GM21390 (cell line): ENCODE results near the gene TNFRSF1B.

Source experiments
- ATAC-seq: cut with Tn5 transposase; IDR thresholded peaks from one replicate; pipeline ENCODE4 v1.9.1; 2021; ENCODE audit not compliant: unreplicated experiment

The TNFRSF1B gene

DNA sequence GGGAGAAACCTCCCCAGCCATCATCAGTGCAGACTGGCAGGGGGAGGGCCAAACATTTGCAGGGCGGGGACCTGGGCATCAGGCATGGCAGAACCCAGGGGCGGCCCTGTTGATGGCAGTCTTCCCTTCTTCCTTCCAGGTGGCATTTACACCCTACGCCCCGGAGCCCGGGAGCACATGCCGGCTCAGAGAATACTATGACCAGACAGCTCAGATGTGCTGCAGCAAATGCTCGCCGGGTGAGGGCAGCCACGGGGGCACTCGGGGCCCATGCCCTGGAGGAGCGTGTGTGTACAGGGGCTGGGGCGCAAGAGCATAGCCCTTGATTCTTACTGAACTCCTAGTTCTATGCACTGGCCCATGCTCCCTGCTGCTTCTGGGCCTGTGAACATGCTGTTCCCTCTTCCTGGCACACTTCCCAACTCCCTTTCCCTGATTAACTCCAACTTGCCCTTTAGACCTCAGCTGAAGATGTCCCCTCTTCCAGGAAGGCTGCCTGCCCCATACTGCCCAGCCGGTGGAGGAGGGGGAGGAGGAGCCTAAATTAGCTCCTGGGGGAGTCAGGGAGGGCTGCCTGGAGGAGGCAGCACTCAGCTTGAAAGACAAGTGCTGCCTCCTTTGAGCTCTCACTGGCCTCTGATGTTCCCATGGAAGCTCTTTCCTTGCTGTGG is 22.0 kb downstream of the TNFRSF1B start:
- ATAC-seq = no peak

DNA sequence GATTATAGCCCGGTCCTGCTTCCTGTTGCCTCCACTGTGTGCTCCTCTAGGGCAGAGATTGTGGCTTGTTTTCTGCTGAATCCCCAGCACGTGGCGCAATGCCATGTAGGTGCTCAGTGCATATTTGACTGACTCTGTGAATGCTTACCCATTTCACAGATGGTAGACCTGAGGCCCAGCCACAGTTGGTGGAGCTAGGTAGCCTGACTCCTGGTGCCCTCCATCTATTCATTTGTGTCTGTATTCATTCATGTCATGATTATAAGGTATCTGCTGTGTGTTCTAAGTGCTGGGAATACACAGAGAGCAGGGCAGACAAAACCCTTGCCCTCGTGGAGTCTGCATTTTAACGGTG is 22.5 kb downstream of the TNFRSF1B start:
- ATAC-seq = no peak

DNA sequence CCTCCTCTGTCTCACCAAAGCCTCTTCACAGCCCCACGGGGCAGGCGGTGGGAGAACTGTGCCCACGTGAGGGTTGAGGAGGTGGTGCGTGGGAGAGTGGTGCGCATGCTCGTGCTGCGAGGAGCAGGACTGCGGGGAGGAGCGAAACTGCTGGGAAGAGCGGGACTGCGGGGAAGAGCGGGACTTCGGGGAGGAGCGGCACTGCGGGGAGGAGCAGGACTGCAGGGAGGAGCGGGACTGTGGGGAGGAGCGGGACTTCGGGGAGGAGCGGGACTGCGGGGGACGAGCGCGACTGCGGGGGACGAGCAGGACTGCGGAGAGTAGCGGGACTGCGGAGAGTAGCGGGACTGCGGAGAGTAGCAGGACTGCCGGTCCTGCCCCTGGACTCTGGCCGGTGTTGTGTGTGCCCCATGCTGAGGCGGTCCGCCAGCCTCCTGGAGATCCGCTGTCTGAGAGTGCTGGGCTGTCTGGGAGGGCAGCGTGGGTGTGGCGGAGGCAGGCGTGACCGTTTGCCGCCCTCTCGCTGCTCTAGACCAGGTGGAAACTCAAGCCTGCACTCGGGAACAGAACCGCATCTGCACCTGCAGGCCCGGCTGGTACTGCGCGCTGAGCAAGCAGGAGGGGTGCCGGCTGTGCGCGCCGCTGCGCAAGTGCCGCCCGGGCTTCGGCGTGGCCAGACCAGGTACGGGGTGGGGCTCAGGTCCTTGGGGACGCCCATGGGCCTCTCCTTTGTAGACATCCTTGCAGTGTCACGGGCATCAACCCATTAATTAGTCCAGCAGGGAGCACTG is 24.6 kb downstream of the TNFRSF1B start:
- no peak for ATAC-seq

DNA sequence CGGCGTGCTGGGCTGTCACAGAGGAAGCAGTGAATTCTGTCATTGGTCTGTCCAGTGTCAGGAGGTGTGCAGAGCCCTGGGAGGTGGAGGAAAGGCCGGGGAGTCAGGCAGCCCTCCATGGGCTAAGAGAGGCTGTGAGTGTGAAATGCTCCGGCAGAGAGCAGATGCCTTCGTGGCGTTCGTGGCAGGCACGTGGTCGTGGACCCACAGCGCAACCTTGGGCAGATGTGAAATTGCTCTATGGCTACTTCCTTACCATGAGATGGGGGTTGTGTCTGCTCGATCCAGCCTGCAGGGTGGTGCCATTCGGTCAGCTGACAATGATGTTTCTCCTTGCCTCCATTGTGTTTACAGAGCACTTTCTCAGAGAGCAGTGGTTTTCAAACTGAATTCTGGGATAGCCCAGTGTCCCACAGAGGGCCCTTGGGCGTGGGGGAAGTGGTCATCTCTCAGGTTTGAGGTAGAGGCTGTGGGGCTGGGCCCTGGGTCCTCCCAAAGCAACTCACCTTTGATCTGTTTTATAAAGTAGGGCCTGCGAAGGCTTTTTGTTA is 27.9 kb downstream of the TNFRSF1B start:
- no peak for ATAC-seq

DNA sequence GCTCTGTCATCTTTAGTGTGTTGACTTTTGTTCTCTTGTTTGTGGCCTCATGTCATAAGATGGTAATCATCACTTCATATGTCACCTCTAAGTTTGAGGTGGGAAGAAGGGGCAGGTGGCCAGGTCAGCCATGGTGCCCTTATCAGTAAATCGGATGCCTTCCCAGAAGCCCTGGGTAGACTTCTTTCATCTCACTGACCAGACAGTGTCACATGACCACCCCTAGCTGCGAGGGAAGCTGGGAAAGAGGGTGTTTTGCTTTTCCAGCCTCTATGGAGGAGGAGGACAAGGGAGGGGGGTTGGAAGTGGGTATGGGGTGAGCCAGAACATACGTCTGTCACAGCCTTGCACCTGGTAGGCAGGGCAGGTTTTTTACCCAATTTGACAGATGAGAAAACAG is 28.6 kb downstream of the TNFRSF1B start:
- no peak for ATAC-seq

DNA sequence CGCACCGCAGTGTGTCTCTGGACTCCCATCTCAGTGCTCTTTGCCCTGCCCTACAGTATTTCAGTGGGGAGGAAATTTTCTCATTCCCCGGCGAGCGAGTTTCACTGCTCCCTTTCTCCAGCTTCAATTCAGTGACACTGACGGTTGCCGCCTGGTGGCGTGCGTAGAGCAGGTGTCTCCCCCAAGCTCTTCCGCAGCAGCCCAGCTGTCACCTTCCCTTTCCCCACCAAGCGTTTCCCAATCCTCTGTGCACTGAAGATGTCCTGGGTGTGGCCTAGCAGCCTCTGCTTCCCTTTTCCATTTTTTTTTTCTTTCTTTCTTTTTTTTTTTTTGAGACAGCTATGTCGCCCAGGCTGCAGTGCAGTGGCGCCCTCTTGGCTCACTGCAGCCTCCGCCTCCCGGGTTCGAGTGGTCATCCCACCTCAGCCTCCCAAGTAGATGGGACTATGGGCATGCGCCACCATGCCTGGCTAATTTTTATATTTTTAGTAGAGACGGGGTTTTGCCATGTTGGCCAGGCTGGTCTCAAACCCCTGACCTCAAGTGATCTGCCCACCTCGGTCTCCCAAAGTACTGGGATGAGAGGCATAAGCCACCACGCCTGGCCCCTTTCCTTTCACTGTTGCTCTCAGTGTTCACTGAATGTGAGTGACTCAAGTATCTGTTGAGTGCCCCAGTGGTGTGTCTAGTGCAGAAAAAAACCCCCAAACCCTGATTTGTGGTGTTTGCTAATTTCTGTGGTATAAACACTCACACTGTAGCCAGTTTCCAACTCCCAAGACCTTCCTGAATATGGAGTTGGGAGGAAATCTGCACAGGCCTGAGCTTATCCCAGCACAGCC is 30.1 kb downstream of the TNFRSF1B start:
- no peak for ATAC-seq

DNA sequence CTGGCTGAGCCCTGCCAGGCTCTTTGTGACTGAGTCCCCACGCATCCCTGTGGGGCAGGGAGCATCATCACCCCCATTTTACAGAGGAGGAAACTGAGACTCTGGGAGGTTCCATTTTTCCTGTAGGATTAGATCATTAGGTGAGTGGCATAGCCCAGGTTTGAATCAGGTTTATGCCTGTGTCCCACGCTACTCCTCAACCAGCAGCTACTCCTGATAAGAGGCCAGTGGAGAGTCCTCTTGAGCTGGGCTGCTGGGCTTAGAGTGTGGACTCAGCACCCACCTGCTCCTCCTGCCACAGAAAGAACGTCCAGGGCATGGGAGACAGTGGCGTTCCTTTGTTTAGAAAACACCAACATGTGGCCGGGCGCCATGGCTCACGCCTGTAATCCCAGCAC is 30.7 kb downstream of the TNFRSF1B start:
- no peak for ATAC-seq

DNA sequence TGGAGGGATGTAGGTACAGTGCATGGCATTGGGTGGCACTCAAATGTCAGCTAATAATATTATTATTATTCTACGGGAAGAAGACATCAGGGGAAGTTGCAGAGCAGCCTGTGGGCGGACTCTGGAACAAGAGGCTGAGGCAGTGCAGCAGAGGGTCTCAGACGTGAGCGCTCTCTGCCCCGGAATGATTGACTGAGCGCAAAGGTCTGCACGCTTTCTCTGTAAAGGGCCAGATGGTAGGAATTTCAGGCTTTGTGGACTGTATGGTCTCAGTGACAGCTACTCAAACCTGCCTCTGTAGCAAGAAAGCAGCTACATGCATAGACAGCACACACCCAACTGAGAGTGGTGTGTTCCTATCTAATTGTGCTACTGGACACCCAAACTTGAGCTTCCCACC is 33.4 kb downstream of the TNFRSF1B start:
- no peak for ATAC-seq

DNA sequence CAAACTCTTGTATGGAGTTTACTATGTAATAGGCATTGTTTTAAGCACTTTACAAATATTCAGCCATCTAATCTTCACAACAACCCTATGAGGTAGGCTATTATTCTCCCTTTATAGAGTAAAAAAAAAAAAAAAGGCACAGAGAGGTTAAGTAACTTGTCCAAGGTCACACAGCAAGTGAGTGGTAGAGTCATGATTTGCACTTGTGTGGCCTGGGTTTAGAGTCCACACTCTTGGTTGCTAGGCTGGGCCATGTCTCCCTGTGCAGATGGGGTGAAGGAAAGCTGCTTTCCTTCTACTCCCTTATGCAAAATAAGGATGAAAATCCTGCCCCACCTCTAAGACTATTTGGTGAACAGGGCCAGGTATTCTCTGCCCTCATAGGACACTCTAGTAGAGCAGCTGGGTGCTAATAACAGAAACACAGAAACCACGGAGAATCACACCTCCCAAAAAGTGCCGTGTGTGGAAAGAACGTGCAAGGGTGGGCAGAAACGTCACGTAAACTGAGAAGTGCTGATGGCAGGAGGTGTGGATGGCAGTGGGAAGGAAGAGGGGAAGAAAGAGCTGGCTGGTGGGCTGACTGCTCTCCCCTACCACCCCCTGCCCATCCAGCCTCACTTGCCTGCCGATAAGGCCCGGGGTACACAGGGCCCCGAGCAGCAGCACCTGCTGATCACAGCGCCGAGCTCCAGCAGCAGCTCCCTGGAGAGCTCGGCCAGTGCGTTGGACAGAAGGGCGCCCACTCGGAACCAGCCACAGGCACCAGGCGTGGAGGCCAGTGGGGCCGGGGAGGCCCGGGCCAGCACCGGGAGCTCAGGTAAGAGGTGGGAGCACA is 34.8 kb downstream of the TNFRSF1B start:
- no peak for ATAC-seq

DNA sequence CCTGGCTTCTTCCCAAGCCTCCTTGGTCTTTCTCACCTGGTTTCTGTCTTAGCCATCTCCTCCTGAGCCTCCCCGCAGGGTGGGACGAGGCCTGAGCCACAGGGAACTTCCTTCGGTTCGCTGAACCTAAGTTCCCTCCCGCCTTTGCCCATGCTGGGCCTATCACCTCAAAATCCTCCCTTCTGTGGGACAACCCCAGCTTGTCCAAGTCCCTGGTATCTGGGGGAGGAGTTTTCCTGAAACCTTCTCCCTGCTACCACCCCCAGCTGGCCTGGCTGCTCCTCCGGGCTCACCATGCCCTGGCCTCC is 35.4 kb downstream of the TNFRSF1B start:
- no peak for ATAC-seq

DNA sequence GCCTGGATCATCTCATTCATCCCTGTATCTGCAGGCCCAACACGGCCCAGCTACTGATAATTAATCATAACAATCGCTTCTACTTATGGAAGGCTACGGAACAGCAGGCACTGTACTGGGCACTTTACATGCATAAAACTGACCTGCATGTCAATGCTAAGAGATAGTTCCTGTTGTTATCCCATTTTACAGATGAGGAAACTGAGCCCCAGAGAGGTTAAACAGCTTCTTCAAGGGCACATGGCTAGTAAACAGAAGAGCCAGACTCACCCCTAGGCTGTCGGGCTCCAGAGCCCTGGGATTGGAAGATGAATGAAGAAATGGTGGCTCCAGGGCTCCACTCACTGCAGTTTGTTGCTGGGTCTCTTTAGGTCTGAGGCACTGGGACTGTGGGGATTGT is 35.8 kb downstream of the TNFRSF1B start:
- no peak for ATAC-seq

DNA sequence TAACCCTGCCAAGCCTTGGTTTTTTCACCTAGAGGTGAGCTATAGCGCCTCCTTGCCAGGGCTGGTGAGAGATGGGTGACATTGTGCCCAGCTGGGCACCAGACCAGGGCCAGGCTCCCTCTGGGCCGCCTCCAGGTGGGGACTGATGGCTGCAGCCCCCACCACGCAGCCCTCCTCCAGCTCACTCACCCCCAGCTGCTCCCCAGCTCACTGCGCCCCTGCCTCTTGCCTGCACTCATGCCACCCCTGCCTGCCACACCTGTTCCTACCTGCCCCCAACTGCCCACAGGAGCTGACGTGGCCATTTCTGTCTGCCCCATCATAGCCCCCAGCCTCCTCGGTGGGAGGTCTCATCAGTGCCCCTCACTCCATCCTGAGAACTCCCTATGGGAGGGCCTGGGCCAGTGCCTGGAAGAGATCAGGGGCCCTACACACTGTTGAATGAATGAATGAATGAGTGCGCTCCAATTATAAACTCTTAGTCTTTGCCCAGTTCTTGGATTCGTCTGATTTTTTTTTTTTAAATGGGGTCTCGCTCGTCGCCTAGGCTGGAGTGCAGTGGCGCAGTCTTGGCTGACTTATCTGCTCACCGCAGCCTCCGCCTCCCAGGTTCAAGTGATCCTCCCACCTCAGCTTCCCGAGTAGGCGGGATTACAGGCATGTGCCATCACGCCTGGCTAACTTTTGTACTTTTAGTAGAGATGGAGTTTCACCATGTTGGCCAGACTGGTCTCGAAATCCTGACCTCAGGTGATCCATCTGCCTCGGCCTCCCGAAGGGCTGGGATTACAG is 36.6 kb downstream of the TNFRSF1B start:
- no peak for ATAC-seq

DNA sequence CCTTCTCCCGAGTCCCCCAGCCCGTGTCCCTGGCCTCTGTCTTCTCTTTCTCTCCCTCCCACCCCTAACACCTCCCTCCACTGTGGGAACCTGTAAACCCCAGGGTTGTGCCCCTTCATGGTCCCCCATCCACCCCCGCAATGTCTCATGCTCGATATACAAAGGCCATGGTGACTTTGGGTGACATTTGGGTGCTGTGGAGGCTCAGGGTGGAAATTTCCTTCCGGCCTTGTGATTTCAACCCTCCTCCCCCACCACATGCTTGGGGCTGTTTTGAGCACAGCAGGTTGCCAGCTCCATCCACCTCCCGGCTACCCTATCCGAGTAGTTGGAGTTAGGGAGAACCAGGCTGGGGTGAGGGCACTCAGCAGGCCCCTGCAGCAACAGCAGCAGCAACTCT is 37.3 kb downstream of the TNFRSF1B start:
- ATAC-seq = no peak

DNA sequence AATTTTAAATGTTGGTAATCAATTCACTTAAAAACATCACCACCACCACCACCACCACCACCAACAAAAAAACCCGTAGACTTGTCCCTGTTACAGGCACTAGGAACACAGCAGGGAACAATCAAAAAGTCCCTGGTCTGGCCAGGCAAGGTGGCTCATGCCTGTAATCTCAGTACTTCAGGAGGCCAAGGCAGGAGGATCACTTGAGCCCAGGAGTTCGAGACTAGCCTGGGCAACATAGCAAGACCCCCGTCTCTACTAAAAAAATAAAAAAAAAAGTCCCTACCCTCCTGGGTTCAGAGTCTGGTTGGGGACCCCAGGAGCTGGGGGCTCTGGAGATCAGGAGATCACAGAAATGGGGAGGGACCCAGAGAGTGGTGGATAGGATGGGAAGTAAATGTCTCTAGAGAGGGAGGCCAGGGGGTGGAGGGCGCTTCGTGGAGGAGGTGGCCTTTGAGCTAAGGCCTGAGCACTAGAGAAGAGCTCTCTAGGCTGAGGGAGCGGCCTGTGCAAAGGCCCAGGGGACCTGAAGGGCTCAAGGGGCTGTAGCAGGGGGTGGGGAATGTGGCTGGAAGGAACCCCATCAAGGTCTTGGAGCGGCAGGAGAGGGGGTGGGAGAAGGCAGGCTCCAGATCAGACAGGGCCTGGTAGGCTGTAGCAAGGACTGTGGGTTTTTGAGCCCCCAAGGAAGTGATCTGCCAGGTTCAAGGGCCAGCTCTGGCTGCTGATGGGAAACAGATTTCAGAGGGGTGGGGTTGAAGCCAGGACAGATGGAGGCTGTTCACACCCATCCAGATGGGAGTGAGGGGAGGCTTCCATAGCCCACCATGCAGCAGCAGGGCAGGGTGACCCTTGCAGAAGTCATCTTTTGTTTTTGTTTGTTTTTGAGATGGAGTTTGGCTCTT is 38.2 kb downstream of the TNFRSF1B start:
- no peak for ATAC-seq

DNA sequence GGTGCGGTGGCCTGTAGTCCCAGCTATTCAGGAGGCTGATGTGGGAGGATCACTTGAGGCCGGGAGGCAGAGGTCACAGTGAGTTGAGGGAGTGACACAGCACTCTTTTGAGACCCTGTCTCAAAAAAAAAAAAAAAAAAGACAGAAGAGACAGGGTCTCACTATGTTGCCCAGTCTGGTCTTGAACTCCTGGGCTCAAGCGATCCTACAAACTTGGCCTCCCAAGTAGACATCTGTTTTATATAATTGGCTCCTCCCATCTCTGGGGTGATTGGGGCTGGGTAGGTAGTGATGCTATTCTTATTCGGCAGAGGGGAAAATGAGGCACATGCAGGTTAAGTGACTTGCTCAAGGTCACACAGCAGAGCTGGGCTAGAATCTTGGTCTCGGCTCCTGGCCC is 39.4 kb downstream of the TNFRSF1B start:
- ATAC-seq = no peak

DNA sequence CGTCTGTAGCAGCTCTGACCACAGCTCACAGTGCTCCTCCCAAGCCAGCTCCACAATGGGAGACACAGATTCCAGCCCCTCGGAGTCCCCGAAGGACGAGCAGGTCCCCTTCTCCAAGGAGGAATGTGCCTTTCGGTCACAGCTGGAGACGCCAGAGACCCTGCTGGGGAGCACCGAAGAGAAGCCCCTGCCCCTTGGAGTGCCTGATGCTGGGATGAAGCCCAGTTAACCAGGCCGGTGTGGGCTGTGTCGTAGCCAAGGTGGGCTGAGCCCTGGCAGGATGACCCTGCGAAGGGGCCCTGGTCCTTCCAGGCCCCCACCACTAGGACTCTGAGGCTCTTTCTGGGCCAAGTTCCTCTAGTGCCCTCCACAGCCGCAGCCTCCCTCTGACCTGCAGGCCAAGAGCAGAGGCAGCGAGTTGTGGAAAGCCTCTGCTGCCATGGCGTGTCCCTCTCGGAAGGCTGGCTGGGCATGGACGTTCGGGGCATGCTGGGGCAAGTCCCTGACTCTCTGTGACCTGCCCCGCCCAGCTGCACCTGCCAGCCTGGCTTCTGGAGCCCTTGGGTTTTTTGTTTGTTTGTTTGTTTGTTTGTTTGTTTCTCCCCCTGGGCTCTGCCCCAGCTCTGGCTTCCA is 40.1 kb downstream of the TNFRSF1B start:
- no peak for ATAC-seq

DNA sequence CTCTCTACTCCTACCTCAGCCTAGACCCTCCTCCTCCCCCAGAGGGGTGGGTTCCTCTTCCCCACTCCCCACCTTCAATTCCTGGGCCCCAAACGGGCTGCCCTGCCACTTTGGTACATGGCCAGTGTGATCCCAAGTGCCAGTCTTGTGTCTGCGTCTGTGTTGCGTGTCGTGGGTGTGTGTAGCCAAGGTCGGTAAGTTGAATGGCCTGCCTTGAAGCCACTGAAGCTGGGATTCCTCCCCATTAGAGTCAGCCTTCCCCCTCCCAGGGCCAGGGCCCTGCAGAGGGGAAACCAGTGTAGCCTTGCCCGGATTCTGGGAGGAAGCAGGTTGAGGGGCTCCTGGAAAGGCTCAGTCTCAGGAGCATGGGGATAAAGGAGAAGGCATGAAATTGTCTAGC is 41.5 kb downstream of the TNFRSF1B start:
- ATAC-seq = no peak

DNA sequence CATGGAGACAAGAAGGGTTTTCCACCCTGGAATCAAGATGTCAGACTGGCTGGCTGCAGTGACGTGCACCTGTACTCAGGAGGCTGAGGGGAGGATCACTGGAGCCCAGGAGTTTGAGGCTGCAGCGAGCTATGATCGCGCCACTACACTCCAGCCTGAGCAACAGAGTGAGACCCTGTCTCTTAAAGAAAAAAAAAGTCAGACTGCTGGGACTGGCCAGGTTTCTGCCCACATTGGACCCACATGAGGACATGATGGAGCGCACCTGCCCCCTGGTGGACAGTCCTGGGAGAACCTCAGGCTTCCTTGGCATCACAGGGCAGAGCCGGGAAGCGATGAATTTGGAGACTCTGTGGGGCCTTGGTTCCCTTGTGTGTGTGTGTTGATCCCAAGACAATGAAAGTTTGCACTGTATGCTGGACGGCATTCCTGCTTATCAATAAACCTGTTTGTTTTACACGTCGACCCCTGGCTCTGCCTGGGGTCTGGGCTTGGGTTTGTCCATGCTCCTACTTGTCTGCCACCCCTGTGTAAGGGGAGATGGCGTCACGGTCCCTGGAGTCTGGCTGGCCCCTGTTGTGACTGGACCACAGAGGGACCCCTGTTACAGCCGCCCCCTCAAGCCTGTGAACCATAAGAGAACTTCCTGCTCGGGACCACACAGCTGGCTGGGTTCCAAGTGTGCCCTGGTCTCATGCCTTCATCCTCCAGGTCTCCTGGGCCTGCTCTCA is 42.1 kb downstream of the TNFRSF1B start:
- peak; percentile 50 for ATAC-seq
